ENCODE measurements around the gene LRRC3C. TPM values are rescaled to one million over a fixed set of nuclear protein-coding genes. Genes with fewer than 3 reads are reported as not detected.
A peak's percentile ranks its signal among the peaks of the same experiment; 100 is the strongest.
"Not testable (repeated sequence)": the region's sequence is repeated elsewhere in the genome, so short reads cannot be mapped to it uniquely, and the experiment has no call there.

The LRRC3C gene
- total and polyA plus RNA-seq, 4 donors: 0.08 to 0.24 (median 0.17) TPM; not detected in 1

DNA sequence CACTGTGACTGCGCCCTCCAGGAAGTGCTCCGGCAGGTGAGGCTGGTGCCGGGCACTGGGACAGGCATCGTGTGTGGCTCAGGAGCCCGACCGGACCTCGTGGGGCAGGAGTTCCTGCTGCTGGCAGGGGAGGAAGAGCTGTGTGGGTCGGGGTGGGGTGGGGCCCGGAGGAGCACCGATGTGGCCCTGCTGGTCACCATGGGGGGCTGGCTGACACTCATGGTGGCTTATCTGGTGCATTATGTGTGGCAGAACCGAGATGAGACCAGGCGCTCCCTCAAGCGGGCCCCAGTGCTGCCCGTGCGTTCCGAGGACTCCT, 16.8 kb downstream of the LRRC3C start:
- Histone ChIP-seq H3K36me3 (ENCODE audit: control insufficient read depth in 4 of 4, insufficient read depth in 3 of 4, low read depth in 1 of 4, low read length in 3 of 4) (no peaks in the 10 kb centered on the region), H3K9me3 (ENCODE audit: control insufficient read depth in 4 of 4, low read length in 3 of 4) (no peaks in the 10 kb centered on the region), H3K27me3 (ENCODE audit: control insufficient read depth in 4 of 4, insufficient read depth in 4 of 4, low read length in 3 of 4) (no peaks in the 10 kb centered on the region), H3K9ac (ENCODE audit: low read depth in 1 of 2, low read length in 2 of 2) (no peak overlapping the region), H3K4me1 (ENCODE audit: control insufficient read depth in 4 of 4, insufficient read depth in 4 of 4, low read length in 3 of 4) (peaks cover 3 to 17% (median 8%) of the 10 kb centered on the region in 4 donors), H3K4me3 (ENCODE audit: low read depth in 1 of 3, low read length in 3 of 3) (peak overlapping the region in 1 of 3 donors; percentile 25), H3K27ac (ENCODE audit: low read depth in 1 of 2, low read length in 2 of 2) (peak overlapping the region; percentile 45 to 77)
- TF ChIP-seq FOXA2 (IDR thresholded peaks at IDR 0.05): no peak
- peak in 1 of 2 donors; percentile 9 for TF ChIP-seq EGR1 (IDR thresholded peaks at IDR 0.05; ENCODE audit: low read depth in 2 of 2)
- WGBS: 61% methylated on average over 16 of the region's 16 CpGs
- DNase-seq (ENCODE audit: low spot score): no peak

DNA sequence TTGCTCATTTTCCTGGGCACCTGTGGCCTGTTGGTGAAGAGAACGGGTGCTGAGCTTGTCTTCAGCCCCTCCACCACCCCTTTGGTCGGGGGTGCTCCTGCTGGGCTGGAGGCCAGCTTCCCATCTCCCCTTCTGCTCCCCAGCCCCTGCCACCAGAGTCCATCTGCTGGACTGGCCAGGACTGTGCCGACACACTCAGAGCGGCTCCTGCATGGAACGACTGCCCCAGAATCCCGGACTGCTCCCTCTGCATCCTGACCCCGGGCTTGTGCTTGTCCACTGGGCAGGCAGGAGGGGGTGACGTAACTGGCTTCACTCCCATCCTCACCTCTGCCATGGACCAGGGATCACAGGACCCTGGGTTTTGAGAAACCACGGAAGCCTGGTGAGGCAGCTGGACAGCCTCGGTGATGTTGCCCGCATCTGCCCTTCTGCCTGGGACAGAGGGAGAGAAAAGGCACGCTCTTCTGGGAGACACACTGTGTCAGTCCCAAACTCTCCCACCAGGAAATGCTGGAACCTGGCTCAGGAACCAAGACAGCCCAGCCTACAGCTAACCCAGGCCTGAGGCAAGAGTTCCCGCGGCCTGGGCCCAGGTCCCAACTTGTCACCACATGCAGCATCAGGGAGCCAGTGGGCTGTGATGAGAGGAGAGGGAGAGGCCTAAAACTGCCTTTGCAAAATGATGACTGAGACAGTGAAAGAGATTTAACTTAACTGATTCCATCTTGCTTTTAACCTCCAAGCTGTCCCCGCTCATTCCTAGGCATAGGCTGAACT, 19.2 kb downstream of the LRRC3C start:
- Histone ChIP-seq H3K4me1 (ENCODE audit: control insufficient read depth in 4 of 4, insufficient read depth in 4 of 4, low read length in 3 of 4) (peaks cover 13 to 28% (median 19%) of the 10 kb centered on the region in 4 donors), H3K9me3 (ENCODE audit: control insufficient read depth in 4 of 4, low read length in 3 of 4) (no peaks in the 10 kb centered on the region), H3K4me3 (ENCODE audit: low read depth in 1 of 3, low read length in 3 of 3) (no peak overlapping the region), H3K27me3 (ENCODE audit: control insufficient read depth in 4 of 4, insufficient read depth in 4 of 4, low read length in 3 of 4) (no peaks in the 10 kb centered on the region), H3K9ac (ENCODE audit: low read depth in 1 of 2, low read length in 2 of 2) (no peak overlapping the region), H3K36me3 (ENCODE audit: control insufficient read depth in 4 of 4, insufficient read depth in 3 of 4, low read depth in 1 of 4, low read length in 3 of 4) (no peaks in the 10 kb centered on the region), H3K27ac (ENCODE audit: low read depth in 1 of 2, low read length in 2 of 2) (no peak overlapping the region)
- WGBS: 90% methylated on average over 15 of the region's 15 CpGs
- no peak for TF ChIP-seq TAF1 (conservative IDR thresholded peaks at IDR 0.05)
- no peak for TF ChIP-seq EGR1 (IDR thresholded peaks at IDR 0.05; ENCODE audit: low read depth in 2 of 2)
- TF ChIP-seq, protein P1, sequence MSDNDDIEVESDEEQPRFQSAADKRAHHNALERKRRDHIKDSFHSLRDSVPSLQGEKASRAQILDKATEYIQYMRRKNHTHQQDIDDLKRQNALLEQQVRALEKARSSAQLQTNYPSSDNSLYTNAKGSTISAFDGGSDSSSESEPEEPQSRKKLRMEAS (IDR thresholded peaks at IDR 0.05): no peak
- no peak for TF ChIP-seq FOXA1 (IDR thresholded peaks at IDR 0.05)
- no peak for TF ChIP-seq NR2F2 (IDR thresholded peaks at IDR 0.05)
- TF ChIP-seq HNF4A (conservative IDR thresholded peaks at IDR 0.05): no peak
- TF ChIP-seq YY1 (IDR thresholded peaks at IDR 0.05): no peak
- TF ChIP-seq, protein P2, sequence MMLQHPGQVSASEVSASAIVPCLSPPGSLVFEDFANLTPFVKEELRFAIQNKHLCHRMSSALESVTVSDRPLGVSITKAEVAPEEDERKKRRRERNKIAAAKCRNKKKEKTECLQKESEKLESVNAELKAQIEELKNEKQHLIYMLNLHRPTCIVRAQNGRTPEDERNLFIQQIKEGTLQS (IDR thresholded peaks at IDR 0.05): no peak
- no peak for TF ChIP-seq RXRA (IDR thresholded peaks at IDR 0.05)
- no peak for TF ChIP-seq FOXA2 (IDR thresholded peaks at IDR 0.05)
- no peak for TF ChIP-seq JUND (IDR thresholded peaks at IDR 0.05)
- no peak for DNase-seq (ENCODE audit: low spot score)

DNA sequence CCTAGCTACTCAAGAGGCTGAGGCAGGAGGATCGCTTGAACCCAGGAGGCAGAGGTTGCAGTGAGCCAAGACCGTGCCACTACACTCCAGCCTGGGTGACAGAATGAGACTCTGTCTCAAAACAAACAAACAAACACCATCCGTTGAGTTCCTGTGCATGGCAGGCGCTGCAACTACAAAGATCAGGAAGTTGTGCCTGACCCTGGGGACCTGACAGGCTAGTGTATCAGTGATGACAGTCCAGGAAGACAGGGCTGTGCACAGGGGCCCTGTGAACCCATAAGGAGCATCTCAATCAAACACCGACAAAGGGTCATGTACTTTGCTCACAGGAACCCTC, 20.9 kb downstream of the LRRC3C start:
- H3K4me1 ChIP-seq (ENCODE audit: control insufficient read depth in 4 of 4, insufficient read depth in 4 of 4, low read length in 3 of 4): peaks cover 16 to 37% (median 25%) of the 10 kb centered on the region in 4 donors
- H3K27me3 ChIP-seq (ENCODE audit: control insufficient read depth in 4 of 4, insufficient read depth in 4 of 4, low read length in 3 of 4); H3K36me3 ChIP-seq (ENCODE audit: control insufficient read depth in 4 of 4, insufficient read depth in 3 of 4, low read depth in 1 of 4, low read length in 3 of 4); H3K9me3 ChIP-seq (ENCODE audit: control insufficient read depth in 4 of 4, low read length in 3 of 4); H3K4me3 ChIP-seq (ENCODE audit: low read depth in 1 of 3, low read length in 3 of 3); H3K9ac ChIP-seq (ENCODE audit: low read depth in 1 of 2, low read length in 2 of 2); H3K27ac ChIP-seq (ENCODE audit: low read depth in 1 of 2, low read length in 2 of 2); DNase-seq (ENCODE audit: low spot score): not testable (repeated sequence)
- WGBS: 72% methylated on average over 5 of the region's 5 CpGs

DNA sequence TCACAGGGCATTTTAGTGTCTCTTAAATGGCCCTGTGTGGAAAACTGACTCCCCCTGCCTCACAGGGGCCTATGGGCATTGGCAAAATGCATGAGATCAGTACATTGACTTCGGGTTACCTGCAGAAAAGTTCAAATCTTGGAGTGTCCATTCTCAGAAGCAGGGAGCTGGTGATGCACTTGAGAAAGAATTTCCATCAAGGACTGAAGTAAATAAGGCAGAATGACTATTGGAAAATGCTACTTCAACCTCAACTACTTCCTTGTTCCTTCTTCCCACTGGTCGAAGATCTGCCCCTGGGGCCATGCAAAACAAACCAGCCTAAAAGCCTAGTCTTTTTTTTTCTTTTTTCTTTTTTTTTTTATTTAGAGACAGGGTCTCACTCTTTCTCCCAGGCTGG, 21.5 kb downstream of the LRRC3C start:
- no peaks in the 10 kb centered on the region for H3K27me3 ChIP-seq (ENCODE audit: control insufficient read depth in 4 of 4, insufficient read depth in 4 of 4, low read length in 3 of 4)
- H3K9ac ChIP-seq (ENCODE audit: low read depth in 1 of 2, low read length in 2 of 2): no peak overlapping the region
- no peaks in the 10 kb centered on the region for H3K36me3 ChIP-seq (ENCODE audit: control insufficient read depth in 4 of 4, insufficient read depth in 3 of 4, low read depth in 1 of 4, low read length in 3 of 4)
- WGBS: 91% methylated on average over 2 of the region's 2 CpGs
- H3K4me3 ChIP-seq (ENCODE audit: low read depth in 1 of 3, low read length in 3 of 3): no peak overlapping the region
- peaks cover 13 to 36% (median 20%) of the 10 kb centered on the region in 4 donors for H3K4me1 ChIP-seq (ENCODE audit: control insufficient read depth in 4 of 4, insufficient read depth in 4 of 4, low read length in 3 of 4)
- DNase-seq (ENCODE audit: low spot score): no peak
- H3K9me3 ChIP-seq (ENCODE audit: control insufficient read depth in 4 of 4, low read length in 3 of 4): no peaks in the 10 kb centered on the region
- peak overlapping the region in 1 of 2 donors; percentile 19 for H3K27ac ChIP-seq (ENCODE audit: low read depth in 1 of 2, low read length in 2 of 2)
- TF ChIP-seq SP1 (IDR thresholded peaks at IDR 0.05): no peak
- TF ChIP-seq HNF4A (conservative IDR thresholded peaks at IDR 0.05): no peak
- TF ChIP-seq HNF4G (IDR thresholded peaks at IDR 0.05): no peak
- no peak for TF ChIP-seq FOXA2 (IDR thresholded peaks at IDR 0.05)
- TF ChIP-seq YY1 (IDR thresholded peaks at IDR 0.05): no peak
- TF ChIP-seq, protein P3, sequence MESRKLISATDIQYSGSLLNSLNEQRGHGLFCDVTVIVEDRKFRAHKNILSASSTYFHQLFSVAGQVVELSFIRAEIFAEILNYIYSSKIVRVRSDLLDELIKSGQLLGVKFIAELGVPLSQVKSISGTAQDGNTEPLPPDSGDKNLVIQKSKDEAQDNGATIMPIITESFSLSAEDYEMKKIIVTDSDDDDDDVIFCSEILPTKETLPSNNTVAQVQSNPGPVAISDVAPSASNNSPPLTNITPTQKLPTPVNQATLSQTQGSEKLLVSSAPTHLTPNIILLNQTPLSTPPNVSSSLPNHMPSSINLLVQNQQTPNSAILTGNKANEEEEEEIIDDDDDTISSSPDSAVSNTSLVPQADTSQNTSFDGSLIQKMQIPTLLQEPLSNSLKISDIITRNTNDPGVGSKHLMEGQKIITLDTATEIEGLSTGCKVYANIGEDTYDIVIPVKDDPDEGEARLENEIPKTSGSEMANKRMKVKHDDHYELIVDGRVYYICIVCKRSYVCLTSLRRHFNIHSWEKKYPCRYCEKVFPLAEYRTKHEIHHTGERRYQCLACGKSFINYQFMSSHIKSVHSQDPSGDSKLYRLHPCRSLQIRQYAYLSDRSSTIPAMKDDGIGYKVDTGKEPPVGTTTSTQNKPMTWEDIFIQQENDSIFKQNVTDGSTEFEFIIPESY (IDR thresholded peaks at IDR 0.05): no peak
- TF ChIP-seq, protein P4, sequence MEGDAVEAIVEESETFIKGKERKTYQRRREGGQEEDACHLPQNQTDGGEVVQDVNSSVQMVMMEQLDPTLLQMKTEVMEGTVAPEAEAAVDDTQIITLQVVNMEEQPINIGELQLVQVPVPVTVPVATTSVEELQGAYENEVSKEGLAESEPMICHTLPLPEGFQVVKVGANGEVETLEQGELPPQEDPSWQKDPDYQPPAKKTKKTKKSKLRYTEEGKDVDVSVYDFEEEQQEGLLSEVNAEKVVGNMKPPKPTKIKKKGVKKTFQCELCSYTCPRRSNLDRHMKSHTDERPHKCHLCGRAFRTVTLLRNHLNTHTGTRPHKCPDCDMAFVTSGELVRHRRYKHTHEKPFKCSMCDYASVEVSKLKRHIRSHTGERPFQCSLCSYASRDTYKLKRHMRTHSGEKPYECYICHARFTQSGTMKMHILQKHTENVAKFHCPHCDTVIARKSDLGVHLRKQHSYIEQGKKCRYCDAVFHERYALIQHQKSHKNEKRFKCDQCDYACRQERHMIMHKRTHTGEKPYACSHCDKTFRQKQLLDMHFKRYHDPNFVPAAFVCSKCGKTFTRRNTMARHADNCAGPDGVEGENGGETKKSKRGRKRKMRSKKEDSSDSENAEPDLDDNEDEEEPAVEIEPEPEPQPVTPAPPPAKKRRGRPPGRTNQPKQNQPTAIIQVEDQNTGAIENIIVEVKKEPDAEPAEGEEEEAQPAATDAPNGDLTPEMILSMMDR (IDR thresholded peaks at IDR 0.05; ENCODE audit: low read depth, low read length, missing input control): no peak
- no peak for TF ChIP-seq EGR1 (IDR thresholded peaks at IDR 0.05; ENCODE audit: low read depth in 2 of 2)
- TF ChIP-seq RAD21 (IDR thresholded peaks at IDR 0.05): no peak
- no peak for TF ChIP-seq NR2F2 (IDR thresholded peaks at IDR 0.05)
- no peak for TF ChIP-seq JUND (IDR thresholded peaks at IDR 0.05)
- TF ChIP-seq GABPA (IDR thresholded peaks at IDR 0.05 in 1 of 2, conservative IDR thresholded peaks at IDR 0.05 in 1 of 2): no peak
- TF ChIP-seq TAF1 (conservative IDR thresholded peaks at IDR 0.05): no peak
- TF ChIP-seq, protein P1 (IDR thresholded peaks at IDR 0.05): no peak

All from liver (tissue), 9 donors.